ENCODE data around the gene ALPK1. TPM values are rescaled to one million over a fixed set of nuclear protein-coding genes. Genes with fewer than 3 reads are reported as not detected.

ALPK1 gene
- total and polyA plus RNA-seq, 4 donors, result 2.8 to 14.0 (median 4.7) TPM

- Histone ChIP-seq H3K27ac (ENCODE audit: low read depth in 1 of 2, low read length in 2 of 2) (no peak overlapping the region), H3K9me3 (ENCODE audit: control insufficient read depth in 4 of 4, low read length in 3 of 4) (peaks cover 0 to 5% (median 0%) of the 10 kb centered on the region in 4 donors), H3K4me3 (ENCODE audit: low read depth in 1 of 3, low read length in 3 of 3) (no peak overlapping the region), H3K9ac (ENCODE audit: low read depth in 1 of 2, low read length in 2 of 2) (no peak overlapping the region), H3K27me3 (ENCODE audit: control insufficient read depth in 4 of 4, insufficient read depth in 4 of 4, low read length in 3 of 4) (no peaks in the 10 kb centered on the region), H3K36me3 (ENCODE audit: control insufficient read depth in 4 of 4, insufficient read depth in 3 of 4, low read depth in 1 of 4, low read length in 3 of 4) (peaks cover 0 to 2% (median 0%) of the 10 kb centered on the region in 4 donors), H3K4me1 (ENCODE audit: control insufficient read depth in 4 of 4, insufficient read depth in 4 of 4, low read length in 3 of 4) (no peaks in the 10 kb centered on the region)
- DNase-seq (ENCODE audit: low spot score), result no peak
- TF ChIP-seq HNF4G (IDR thresholded peaks at IDR 0.05), result no peak
- TF ChIP-seq EGR1 (IDR thresholded peaks at IDR 0.05; ENCODE audit: low read depth in 2 of 2), result no peak
- TF ChIP-seq NR2F2 (IDR thresholded peaks at IDR 0.05), result no peak
- no peak for TF ChIP-seq CTCF (IDR thresholded peaks at IDR 0.05; ENCODE audit: low read depth, low read length, missing input control)
- TF ChIP-seq REST (IDR thresholded peaks at IDR 0.05), result no peak
- no peak for TF ChIP-seq HNF4A (conservative IDR thresholded peaks at IDR 0.05)
- TF ChIP-seq GABPA (IDR thresholded peaks at IDR 0.05 in 1 of 2, conservative IDR thresholded peaks at IDR 0.05 in 1 of 2), result no peak
- no peak for TF ChIP-seq JUND (IDR thresholded peaks at IDR 0.05)
- TF ChIP-seq RXRA (IDR thresholded peaks at IDR 0.05), result no peak
- no peak for TF ChIP-seq FOXA1 (IDR thresholded peaks at IDR 0.05)
- no peak for TF ChIP-seq SP1 (IDR thresholded peaks at IDR 0.05)
- TF ChIP-seq MAX (IDR thresholded peaks at IDR 0.05), result no peak
- no peak for TF ChIP-seq ZBTB33 (IDR thresholded peaks at IDR 0.05)
- TF ChIP-seq ATF3 (IDR thresholded peaks at IDR 0.05), result no peak
- no peak for TF ChIP-seq TAF1 (conservative IDR thresholded peaks at IDR 0.05)
- TF ChIP-seq RAD21 (IDR thresholded peaks at IDR 0.05), result no peak
- TF ChIP-seq YY1 (IDR thresholded peaks at IDR 0.05), result no peak
- no peak for TF ChIP-seq FOXA2 (IDR thresholded peaks at IDR 0.05)
Measured at GRCh38 chr4:112352736-112353135, 55.6 kb downstream of the ALPK1 start.
